ENCODE measurements around the gene BIVM. TPM values are rescaled to one million over a fixed set of nuclear protein-coding genes. Genes with fewer than 3 reads are reported as not detected.

The BIVM gene
- total RNA-seq, 4 donors from 2014 or later: 12.7 to 22.6 (median 15.3) TPM

- no peak for TF ChIP-seq CTCF (IDR thresholded peaks at IDR 0.05; ENCODE audit: low read depth)
These were observed 73.6 kb downstream of the BIVM start for GRCh38 chr13:102872531-102872930.

GRCh38 chr13:102873653-102874052 is 74.7 kb downstream of the BIVM start:
- no peak for TF ChIP-seq CTCF (IDR thresholded peaks at IDR 0.05; ENCODE audit: low read depth)

- no peak for TF ChIP-seq CTCF (IDR thresholded peaks at IDR 0.05; ENCODE audit: low read depth)
These were observed 76.3 kb downstream of the BIVM start for GRCh38 chr13:102875256-102875655.

GRCh38 chr13:102877303-102877702 is 78.4 kb downstream of the BIVM start:
- no peak for TF ChIP-seq CTCF (IDR thresholded peaks at IDR 0.05; ENCODE audit: low read depth)

GRCh38 chr13:102878481-102878880 is 79.6 kb downstream of the BIVM start:
- no peak for TF ChIP-seq CTCF (IDR thresholded peaks at IDR 0.05; ENCODE audit: low read depth)

GRCh38 chr13:102879793-102880499 is 81.0 kb downstream of the BIVM start:
- TF ChIP-seq CTCF (IDR thresholded peaks at IDR 0.05; ENCODE audit: low read depth): no peak

GRCh38 chr13:102881819-102882686 is 83.1 kb downstream of the BIVM start:
- TF ChIP-seq CTCF (IDR thresholded peaks at IDR 0.05; ENCODE audit: low read depth): no peak
